Activated naive CD4-positive, alpha-beta T cell treated with Interleukin-2 at 50 U/mL for 16 hours (primary cell): ENCODE measurements around the gene STMN3.
A peak's percentile ranks its signal among the peaks of the same experiment; 100 is the strongest.

Experiments used
- DNase-seq: peaks from one replicate; pipeline ENCODE4 v3.0.0-alpha.2; 2020

STMN3 gene

GRCh38 chr20:63606686-63607085 is 46.5 kb downstream of the STMN3 start:
- no peak for DNase-seq

- no peak for DNase-seq
These were observed 50.9 kb downstream of the STMN3 start for GRCh38 chr20:63602321-63602720.

GRCh38 chr20:63601679-63602078 is 51.5 kb downstream of the STMN3 start:
- peak; percentile 10 for DNase-seq

- no peak for DNase-seq
These were observed 53.7 kb downstream of the STMN3 start for GRCh38 chr20:63599396-63600050.

- no peak for DNase-seq
These were observed 54.5 kb downstream of the STMN3 start for GRCh38 chr20:63598479-63599395.

- no peak for DNase-seq
These were observed 55.4 kb downstream of the STMN3 start for GRCh38 chr20:63597651-63598478.

- no peak for DNase-seq
These were observed 56.8 kb downstream of the STMN3 start for GRCh38 chr20:63596423-63596822.

- DNase-seq: no peak
These were observed 57.7 kb downstream of the STMN3 start for GRCh38 chr20:63595416-63596127.

GRCh38 chr20:63594043-63594561 is 59.1 kb downstream of the STMN3 start:
- no peak for DNase-seq

GRCh38 chr20:63592661-63593060 is 60.6 kb downstream of the STMN3 start:
- DNase-seq: no peak

- no peak for DNase-seq
These were observed 61.4 kb downstream of the STMN3 start for GRCh38 chr20:63591786-63592355.

- no peak for DNase-seq
These were observed 62.1 kb downstream of the STMN3 start for GRCh38 chr20:63591147-63591533.

GRCh38 chr20:63590218-63591146 is 62.7 kb downstream of the STMN3 start:
- no peak for DNase-seq
